GM12865 (cell line): ENCODE measurements around the gene SYTL2.

ENCODE experiments used
- DNase-seq: peaks from one replicate; pipeline ENCODE4 v3.0.0; 2010; ENCODE audit warnings: low read depth
- H3K4me3 ChIP-seq: 2 replicates; pipeline ENCODE4 v1.5.1; 2011; ENCODE audit warnings: mild to moderate bottlenecking, low read depth, low read length, control low read depth
- TF ChIP-seq, protein P1 (sequence below): IDR thresholded peaks from 2 replicates; pipeline ENCODE4 v1.5.1; 2011; ENCODE audit warnings: low read length, control low read depth, low read depth, inconsistent platforms; ENCODE audit not compliant: insufficient read depth; ENCODE audit errors: missing control alignments

Gene SYTL2

DNA sequence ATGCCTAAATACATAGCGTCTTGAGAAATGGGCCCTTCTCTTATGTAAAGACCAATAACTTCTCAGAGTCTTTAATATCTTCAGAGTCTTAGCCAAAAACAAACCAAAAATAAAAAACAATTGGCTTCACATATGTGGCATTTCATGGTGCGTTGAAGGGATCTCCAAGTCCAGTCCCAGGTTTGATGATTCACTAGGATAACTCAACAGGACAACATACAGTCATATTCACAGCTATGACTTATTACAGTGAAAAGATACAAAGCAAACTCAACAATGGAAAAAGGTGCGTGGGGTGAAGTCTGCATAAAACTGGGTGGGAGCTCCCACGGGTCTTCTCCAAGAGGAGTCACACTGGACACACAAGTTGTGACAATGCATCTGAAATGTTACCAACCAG, 12.6 kb downstream of the SYTL2 start:
- TF ChIP-seq, protein P1, sequence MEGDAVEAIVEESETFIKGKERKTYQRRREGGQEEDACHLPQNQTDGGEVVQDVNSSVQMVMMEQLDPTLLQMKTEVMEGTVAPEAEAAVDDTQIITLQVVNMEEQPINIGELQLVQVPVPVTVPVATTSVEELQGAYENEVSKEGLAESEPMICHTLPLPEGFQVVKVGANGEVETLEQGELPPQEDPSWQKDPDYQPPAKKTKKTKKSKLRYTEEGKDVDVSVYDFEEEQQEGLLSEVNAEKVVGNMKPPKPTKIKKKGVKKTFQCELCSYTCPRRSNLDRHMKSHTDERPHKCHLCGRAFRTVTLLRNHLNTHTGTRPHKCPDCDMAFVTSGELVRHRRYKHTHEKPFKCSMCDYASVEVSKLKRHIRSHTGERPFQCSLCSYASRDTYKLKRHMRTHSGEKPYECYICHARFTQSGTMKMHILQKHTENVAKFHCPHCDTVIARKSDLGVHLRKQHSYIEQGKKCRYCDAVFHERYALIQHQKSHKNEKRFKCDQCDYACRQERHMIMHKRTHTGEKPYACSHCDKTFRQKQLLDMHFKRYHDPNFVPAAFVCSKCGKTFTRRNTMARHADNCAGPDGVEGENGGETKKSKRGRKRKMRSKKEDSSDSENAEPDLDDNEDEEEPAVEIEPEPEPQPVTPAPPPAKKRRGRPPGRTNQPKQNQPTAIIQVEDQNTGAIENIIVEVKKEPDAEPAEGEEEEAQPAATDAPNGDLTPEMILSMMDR, result no peak
- H3K4me3 ChIP-seq, result no peak overlapping the region

DNA sequence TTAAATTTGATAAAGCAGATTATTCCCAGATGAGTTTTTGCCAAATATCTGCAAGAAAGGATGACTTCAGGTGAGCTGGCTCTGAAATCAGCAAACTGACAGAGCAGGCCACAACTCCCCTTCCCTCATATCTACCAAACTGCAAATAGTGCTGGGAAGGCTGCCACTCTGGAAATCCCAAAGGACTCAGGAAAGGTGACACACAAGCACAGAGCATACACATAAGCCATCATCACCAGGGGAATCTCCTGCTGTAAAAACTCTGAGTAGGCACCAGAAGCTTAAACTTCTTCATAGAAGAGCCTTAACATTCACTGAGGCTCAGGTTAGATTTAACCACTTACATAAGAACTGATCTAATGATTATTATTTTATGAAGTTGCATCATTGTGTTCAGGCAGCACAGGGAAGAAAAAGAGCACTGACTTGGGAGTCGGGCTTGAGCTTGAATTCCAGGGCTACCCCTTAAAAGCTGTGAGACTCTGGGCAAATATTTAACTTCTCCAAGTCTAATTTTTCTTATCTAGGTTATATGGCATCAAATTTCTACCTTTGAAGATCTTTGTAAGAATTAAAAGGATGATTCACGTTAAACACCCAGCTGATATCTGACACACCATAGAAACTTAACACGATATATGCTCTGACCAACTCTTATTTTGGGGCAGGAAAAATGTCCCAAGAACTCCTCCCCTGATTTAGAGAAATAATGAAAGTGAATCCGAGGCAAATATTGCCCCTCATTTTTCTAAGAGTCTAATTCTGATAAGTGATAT, 15.0 kb downstream of the SYTL2 start:
- TF ChIP-seq, protein P1, result no peak
- no peak overlapping the region for H3K4me3 ChIP-seq
- no peak for DNase-seq

More for the DNA sequence above, 12.6 kb downstream of the SYTL2 start:
- no peak for DNase-seq

GRCh38 chr11:85791409-85791990, 19.4 kb downstream of the SYTL2 start:
- TF ChIP-seq, protein P1, result no peak
- no peak for DNase-seq
- no peak overlapping the region for H3K4me3 ChIP-seq

DNA sequence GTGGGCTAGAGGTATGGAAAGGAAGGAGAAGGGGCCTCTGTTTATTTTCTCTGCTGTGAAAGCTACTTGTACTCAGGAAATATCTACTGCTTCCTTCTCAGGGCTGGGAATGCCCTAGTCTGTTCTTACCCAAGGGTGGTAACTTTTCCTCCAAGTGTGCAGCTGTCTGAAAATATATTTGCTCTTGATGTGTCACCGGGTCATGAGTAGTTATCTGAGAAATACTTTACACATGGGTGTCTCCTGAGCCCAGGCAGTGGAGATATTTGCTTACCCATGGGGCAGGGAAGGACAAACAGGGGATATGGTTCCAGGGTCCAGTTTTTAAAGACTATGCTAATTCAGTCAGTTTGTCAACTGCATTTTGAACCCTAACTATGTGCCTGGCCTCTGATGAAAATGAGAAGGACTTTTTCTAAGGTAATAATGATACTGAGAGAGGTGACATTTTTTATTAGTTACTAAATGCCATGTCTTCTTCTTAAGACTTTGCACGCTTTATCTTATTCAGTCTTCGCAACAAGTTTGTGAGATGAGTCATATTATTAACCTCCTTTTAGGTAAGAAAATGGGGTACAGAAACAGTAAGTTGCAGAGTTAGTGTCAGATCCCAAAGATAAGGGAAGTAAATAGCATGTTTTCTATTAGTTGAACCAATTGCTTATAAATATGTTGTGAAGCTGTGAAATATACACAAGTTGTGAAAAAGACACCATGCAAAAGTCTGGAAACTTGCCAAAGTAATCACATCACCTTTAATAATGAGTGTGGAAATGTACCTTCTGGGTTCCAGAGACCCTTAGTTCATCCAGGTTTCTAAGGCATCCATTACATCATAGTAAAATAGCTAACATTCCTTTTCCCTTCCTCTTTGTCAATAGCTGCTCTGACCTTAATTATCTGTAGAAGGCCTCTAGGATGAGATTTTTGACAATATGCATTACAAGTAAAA, 22.9 kb downstream of the SYTL2 start:
- TF ChIP-seq, protein P1, result no peak
- H3K4me3 ChIP-seq, result no peak overlapping the region
- no peak for DNase-seq

DNA sequence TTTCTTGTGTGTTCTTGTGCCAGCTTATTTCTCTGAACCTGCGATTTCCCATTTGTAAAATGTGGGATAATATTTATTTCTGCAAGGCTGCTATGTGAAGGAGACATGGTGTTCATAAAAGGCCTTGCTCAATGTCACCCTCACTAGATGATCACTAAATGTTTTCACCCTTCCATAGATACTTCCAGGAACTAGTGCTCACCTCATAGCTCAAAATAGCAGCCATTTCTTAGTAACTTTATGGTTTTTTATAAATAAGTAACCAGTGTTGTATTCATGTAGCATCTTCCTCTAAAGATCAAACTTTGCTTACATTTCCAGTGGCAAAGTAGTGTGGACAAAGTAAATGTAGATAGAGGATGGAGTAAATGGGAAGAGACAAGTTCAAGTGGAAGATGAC, 23.8 kb downstream of the SYTL2 start:
- no peak overlapping the region for H3K4me3 ChIP-seq
- DNase-seq, result no peak
- TF ChIP-seq, protein P1, result no peak

GRCh38 chr11:85784480-85785265, 26.3 kb downstream of the SYTL2 start:
- TF ChIP-seq, protein P1, result no peak
- H3K4me3 ChIP-seq, result no peak overlapping the region
- no peak for DNase-seq
